GM18873 (cell line): ENCODE results near the gene GRAP.

Experiments
- ATAC-seq: cut with Tn5 transposase; IDR thresholded peaks from one replicate; pipeline ENCODE4 v1.9.1; 2021; ENCODE audit warnings: mild to moderate bottlenecking, moderate library complexity, moderate number of reproducible peaks; ENCODE audit not compliant: unreplicated experiment, low FRiP score

The GRAP gene

GRCh38 chr17:19004421-19005136, 42.2 kb downstream of the GRAP start, which contains the start of gene FAM83G:
TSS of gene FAM83G (minus strand) at chr17:19004764. CDS start at chr17:19004041, 723 bp downstream.
- ATAC-seq: no peak

- no peak for ATAC-seq
These were observed 43.0 kb downstream of the GRAP start for GRCh38 chr17:19003543-19004420.

GRCh38 chr17:19002805-19003542, 43.8 kb downstream of the GRAP start:
- no peak for ATAC-seq

GRCh38 chr17:19001907-19002590, 44.7 kb downstream of the GRAP start:
- no peak for ATAC-seq

DNA sequence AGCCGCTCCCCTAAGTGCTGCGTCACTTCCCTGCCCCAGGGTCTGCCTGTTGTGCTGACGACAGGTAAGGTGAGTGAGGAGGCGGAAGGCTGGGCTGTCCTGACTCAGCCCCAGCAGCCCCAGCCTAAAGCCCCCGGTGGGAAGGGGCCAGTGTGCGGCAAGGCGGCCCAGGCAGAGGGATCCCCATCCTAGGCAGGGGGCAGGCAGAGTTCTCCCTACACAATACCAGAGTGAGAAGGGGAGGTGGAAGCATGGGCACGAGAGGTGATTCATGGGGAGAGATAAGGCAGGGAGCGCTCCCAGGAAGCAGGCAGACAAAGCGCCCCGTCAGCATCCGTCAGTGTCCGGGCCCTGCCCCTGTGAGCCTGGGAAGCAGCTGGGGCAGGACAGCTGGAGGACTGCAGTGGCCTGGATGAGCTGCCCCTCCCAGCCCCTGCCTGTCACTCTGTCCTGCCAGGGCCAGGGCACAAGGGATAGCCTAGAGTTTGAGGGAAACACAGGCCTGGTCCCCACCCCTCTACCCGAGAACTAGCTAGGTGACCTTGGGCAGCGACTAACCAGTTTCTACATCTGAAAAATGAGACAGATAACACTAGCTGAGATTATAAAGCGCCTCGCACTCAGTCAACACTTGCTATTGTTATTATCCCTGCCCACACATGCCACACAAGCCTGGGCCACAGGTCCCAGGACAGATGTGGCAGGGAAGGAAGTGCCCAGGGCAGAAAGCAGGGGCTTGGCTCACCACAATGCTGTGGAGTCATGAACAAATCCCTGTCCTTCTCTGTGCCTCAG, 46.0 kb downstream of the GRAP start:
- ATAC-seq: no peak

- no peak for ATAC-seq
These were observed 46.8 kb downstream of the GRAP start for GRCh38 chr17:18999911-19000310.

- ATAC-seq: no peak
These were observed 47.4 kb downstream of the GRAP start for GRCh38 chr17:18999394-18999793.

GRCh38 chr17:18997650-18998196, 49.0 kb downstream of the GRAP start:
- no peak for ATAC-seq

- no peak for ATAC-seq
These were observed 50.3 kb downstream of the GRAP start for GRCh38 chr17:18996458-18996857.

DNA sequence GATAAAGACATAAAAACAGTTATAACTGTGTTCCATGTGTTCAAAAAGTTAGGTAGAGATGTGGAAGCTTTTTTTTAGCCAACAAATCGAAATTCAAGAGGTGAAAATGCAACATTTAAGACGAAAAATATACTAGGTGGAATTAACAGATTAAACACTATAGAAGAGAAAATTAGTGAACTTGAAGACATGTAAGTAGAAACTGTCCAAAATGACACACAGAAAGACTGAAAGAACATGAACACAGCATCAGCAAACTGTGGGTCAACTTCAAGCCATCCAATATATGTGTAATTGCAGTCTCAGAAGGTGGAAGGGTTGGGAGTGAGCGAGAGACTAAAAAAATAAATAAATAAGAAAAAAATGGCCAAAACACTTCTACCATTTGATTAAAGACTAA, 51.5 kb downstream of the GRAP start:
- no peak for ATAC-seq

GRCh38 chr17:18994631-18995030, 52.1 kb downstream of the GRAP start:
- no peak for ATAC-seq

- ATAC-seq: no peak
These were observed 52.7 kb downstream of the GRAP start for GRCh38 chr17:18993905-18994526.

DNA sequence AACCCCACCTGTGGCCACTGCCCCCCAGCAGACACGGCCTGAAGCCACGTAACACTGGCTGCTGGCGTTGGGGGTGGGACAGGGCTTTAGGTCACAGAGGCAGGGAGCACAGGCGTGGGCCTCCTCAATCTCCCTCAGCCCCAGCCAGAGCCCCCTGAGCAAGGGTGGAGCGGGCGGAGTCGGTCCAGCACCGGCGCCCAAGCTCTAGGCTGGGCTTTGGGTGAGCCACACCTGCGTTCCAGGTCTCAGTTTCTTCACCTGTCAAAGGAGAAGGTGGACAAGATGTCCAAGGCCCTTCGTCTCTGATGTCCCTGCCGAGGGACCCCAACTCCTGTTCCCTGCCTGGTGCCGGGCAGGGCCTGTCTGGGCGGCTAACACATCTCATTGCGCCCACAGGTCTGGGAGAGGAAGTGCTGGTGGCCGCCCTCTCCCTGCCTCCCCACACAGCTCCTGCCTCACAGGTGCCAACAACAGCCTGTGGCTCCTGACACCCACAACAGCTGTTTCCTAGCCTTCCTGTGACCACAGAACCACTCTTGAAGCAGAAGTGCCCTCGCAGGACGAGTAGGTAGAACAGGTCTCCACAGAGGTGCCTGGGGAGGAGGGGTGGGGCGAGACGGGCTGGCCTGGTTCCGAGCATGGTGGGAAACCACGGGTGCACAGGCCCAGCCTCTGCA, 54.2 kb downstream of the GRAP start:
- no peak for ATAC-seq

DNA sequence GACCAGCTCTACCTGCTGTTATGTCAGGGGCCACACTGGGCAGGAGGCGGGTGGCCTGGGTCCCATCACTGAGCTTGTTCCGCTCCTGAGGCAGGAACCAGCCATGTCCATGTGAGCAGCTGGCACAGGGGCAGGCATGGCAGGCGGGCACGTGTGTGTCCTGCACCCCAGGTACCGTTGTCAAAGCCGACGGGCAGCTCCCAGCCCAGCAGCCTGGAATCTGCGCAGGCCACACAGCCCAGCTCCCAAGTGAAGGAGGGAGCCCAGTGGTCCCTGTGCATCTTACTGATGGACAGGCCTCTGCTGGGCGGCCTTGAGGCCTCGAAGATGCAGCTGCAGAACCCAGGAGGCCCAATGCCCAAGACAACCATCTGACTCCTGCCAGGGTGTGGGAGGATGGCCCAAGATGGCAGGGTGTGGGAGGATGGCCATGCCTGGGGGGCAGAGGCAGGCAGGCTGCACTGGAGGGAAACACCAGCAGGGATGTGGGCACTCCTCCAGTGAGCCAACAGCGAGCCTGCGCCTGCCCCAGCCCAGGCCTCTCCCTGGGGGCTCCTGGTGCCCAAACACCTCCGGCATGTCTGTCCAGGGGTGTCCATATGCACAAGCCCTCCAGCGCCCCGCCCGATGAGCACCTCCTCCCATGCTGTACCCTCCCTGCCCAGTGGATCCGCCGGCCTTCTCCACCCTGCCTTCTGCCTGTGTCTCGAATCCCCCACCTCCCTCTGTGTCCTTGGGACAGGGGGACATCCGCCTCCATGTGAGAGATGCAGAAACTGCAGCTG, 55.0 kb downstream of the GRAP start:
- no peak for ATAC-seq

GRCh38 chr17:18990331-18990730, 56.4 kb downstream of the GRAP start:
- no peak for ATAC-seq

DNA sequence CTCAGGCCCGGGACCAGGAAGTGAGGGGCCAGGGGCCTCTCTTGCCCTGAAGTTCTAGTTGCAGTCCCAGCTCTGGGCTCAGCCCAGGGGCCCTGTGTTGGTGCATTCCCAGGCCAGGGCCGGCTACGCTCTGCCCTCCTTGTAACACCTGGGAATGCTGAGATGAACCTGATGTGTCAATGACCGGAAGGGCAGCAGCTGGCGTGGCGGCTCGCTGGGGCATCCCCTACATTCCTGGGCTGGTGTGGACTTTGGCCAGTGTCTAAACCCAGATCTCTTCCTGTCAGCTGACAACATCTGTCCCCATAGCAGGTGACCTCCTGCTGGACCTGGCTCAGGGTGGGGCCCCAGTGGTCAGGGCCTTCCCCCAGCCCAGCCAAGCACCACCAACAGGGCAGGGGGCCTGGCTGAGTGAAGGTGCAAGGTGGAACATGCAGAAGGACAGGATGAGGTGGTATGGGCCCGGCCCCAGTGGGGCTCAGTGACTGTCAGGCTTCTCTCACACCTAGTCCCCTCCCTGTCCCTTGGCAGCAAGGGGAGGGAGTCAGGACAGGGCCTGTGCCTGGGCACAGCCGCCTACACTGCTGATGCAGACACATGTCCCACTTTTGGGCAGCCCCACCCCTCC, 58.1 kb downstream of the GRAP start:
- no peak for ATAC-seq

- no peak for ATAC-seq
These were observed 58.8 kb downstream of the GRAP start for GRCh38 chr17:18987862-18988545.
